HUDEP-2 (cell line): ENCODE measurements around the gene PRDM2.

Source experiments
- DNase-seq, 76 experiments: peaks; one replicate each; lab custom pipeline; 2025; ENCODE audit not compliant: unreplicated experiment in 76 of 76; lab: John Stamatoyannopoulos, UW

The PRDM2 gene

GRCh38 chr1:13783551-13783950 lies 83.6 kb downstream of the PRDM2 start:
- DNase-seq, result no peak

- DNase-seq, result no peak
Observed at GRCh38 chr1:13784971-13785370, 85.0 kb downstream of the PRDM2 start.

GRCh38 chr1:13786541-13786940 lies 86.6 kb downstream of the PRDM2 start:
- no peak for DNase-seq

- no peak for DNase-seq
Observed at GRCh38 chr1:13788795-13789194, 88.8 kb downstream of the PRDM2 start.

GRCh38 chr1:13790290-13791030 lies 90.5 kb downstream of the PRDM2 start:
- DNase-seq, result no peak

GRCh38 chr1:13792419-13792818 lies 92.4 kb downstream of the PRDM2 start:
- DNase-seq, result no peak

- DNase-seq, result no peak
Observed at GRCh38 chr1:13793088-13793730, 93.2 kb downstream of the PRDM2 start.

GRCh38 chr1:13794231-13795187 lies 94.5 kb downstream of the PRDM2 start:
- DNase-seq, result no peak

- no peak for DNase-seq
Observed at GRCh38 chr1:13797397-13797796, 97.4 kb downstream of the PRDM2 start.

- DNase-seq, result no peak
Observed at GRCh38 chr1:13798120-13798519, 98.1 kb downstream of the PRDM2 start.

- no peak for DNase-seq
Observed at GRCh38 chr1:13799502-13800283, 99.7 kb downstream of the PRDM2 start.

- no peak for DNase-seq
Observed at GRCh38 chr1:13801232-13801631, 101.2 kb downstream of the PRDM2 start.

GRCh38 chr1:13801655-13802486 lies 101.9 kb downstream of the PRDM2 start:
- DNase-seq, result no peak

GRCh38 chr1:13802782-13803545 lies 103.0 kb downstream of the PRDM2 start:
- DNase-seq, result no peak

- no peak for DNase-seq
Observed at GRCh38 chr1:13803546-13804239, 103.7 kb downstream of the PRDM2 start.

- DNase-seq, result no peak
Observed at GRCh38 chr1:13804240-13804633, 104.2 kb downstream of the PRDM2 start.

GRCh38 chr1:13805431-13805830 lies 105.4 kb downstream of the PRDM2 start:
- DNase-seq, result no peak

GRCh38 chr1:13806108-13806507 lies 106.1 kb downstream of the PRDM2 start:
- no peak for DNase-seq
